ENCODE data around the gene IQCB1. TPM values are rescaled to one million over a fixed set of nuclear protein-coding genes. Genes with fewer than 3 reads are reported as not detected.
"Not testable (repeated sequence)": the region's sequence is repeated elsewhere in the genome, so short reads cannot be mapped to it uniquely, and the experiment has no call there.

IQCB1 gene, protein sequence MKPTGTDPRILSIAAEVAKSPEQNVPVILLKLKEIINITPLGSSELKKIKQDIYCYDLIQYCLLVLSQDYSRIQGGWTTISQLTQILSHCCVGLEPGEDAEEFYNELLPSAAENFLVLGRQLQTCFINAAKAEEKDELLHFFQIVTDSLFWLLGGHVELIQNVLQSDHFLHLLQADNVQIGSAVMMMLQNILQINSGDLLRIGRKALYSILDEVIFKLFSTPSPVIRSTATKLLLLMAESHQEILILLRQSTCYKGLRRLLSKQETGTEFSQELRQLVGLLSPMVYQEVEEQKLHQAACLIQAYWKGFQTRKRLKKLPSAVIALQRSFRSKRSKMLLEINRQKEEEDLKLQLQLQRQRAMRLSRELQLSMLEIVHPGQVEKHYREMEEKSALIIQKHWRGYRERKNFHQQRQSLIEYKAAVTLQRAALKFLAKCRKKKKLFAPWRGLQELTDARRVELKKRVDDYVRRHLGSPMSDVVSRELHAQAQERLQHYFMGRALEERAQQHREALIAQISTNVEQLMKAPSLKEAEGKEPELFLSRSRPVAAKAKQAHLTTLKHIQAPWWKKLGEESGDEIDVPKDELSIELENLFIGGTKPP
- total RNA-seq: 22.6 TPM

DNA sequence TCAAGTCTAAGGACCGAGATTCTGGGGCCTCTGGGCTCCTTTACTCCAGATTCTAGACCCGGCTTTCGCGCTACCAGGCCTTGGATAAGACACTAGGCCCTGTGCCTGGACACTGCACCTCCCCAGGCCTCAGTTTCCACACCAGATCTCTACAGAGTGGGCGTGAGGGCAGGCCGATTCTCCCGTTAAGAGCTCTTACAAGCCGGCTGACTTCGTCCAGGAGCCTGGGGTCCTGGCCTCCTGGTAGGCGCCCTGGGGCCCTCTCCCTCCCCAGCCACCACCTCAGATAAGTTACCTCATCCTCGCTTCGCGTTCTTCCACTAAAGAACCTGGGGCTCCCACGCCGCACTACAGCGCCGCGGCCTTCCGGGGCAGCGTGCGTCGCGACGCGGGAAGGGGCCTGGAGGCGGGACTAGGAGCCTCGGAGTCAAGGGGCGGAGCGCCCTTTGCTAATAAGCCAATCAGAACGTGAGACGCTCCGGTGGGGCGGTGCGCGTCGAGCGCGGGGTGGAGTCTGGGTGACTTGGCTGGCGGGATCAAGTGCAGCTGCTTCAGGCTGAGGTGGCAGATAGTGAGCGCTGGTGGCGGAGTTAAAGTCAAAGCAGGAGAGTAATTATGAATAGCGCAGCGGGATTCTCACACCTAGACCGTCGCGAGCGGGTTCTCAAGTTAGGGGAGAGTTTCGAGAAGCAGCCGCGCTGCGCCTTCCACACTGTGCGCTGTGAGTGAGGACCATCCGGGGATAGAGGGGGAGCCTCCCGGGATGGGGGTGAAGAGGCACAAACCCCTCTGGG lies at the start of gene IQCB1, which contains the start of gene EAF2:
TSS of gene IQCB1 (minus strand) at position 390 of the 794 bp plus-strand sequence. CDS start 6,100 bp downstream, outside the sequence.
TSS of gene EAF2 (plus strand) at position 539 of the 794 bp plus-strand sequence. CDS start at position 616, 77 bp downstream.
- DNase-seq (ENCODE audit: low read depth in 2 of 3, low spot score in 2 of 3): peak; percentile 96 to 98 (median 97)

DNA sequence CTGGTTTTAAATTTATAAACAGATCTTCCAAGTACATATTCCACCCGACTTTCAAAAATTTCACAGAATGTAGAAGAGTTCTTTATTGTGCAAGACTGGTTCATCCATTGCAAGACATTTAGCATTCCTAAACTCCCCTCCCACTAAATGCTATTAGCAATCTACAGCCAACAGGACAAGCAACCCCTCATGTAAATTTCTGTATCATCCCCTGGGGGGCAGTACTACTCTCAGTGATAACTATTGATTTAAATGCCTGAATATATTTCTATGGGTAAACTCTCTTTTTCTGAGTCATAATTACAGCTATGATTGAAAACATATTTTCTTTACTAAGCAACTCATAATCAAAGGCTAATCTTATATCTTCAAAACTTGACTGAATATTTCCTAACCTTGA lies 48.6 kb upstream of the IQCB1 start:
- DNase-seq (ENCODE audit: low read depth in 2 of 3, low spot score in 2 of 3): peak in 1 of 3 donors; percentile 39

DNA sequence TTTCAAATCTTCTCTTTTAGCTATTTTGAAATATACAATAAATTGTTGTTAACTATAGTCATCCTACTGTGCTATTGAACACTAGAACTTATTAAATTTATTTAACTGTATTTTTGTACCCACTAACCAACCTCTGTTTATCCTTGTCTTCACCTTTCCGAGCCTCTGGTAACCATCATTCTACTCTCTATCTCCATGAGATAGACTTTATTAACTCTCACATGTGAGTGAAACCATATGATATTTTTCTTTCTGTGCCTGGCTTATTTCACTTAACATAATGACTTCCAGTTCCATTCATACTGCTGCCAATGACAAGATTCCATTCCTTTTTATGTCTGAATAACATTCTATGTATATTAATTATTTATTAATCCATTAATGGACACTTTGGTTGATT lies 43.6 kb upstream of the IQCB1 start:
- DNase-seq (ENCODE audit: low read depth in 2 of 3, low spot score in 2 of 3): no peak

DNA sequence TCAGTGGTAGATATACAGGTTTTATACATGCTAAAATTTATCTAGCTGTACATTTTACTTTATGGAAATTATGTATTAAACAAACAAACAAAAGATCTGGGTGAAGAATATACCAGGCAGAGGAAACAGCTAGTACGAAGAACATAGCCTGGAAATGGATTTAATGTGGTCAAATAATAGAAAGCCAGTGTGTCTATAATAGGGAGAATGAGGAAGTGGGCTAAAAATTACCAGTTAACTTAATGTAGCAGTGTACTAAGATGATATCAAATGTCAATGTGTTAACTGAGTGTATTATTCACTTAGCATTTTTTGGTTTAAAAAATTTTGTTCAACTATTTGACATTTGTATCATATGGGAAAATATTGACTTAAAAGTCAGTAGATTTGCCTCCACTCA lies 36.6 kb upstream of the IQCB1 start:
- peak in 1 of 3 donors; percentile 43 for DNase-seq (ENCODE audit: low read depth in 2 of 3, low spot score in 2 of 3)

DNA sequence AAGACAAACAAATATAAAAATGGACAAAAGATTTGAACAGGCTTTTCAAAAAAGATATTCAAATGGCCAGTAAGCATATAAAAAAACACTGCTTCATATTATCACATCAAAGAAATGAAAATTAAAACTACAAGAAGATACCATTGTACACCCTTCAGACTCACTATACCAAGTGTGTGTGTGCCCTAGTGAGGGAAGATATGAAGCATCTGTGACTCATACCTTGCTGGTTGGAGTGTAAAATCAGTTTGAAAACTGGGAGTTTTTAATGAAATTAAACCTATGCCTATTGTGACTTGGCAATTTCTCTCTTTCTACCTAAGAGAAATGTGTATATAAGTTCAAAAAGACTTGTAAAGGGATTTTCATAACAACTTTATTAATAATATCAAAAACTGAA lies 35.9 kb upstream of the IQCB1 start:
- no peak for DNase-seq (ENCODE audit: low read depth in 2 of 3, low spot score in 2 of 3)

DNA sequence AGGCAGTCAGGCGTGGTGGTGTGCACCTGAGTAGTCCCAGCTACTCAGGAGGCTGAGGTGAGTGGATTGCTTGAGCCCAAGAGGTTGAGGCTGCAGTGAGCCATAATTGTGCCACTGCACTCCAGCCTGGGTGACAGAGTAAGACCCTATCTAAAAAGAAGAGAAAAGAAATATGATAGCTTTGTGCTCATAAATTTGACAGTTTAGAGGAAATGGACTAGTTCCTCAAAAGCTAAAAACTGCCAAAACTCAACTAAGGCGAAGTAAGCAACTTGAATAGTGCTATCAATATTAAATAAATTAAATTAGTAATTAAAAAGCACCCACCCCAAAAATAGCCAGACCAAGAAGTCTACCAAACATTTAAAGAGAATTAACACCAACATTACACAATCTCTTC lies 34.9 kb upstream of the IQCB1 start:
- peak in 1 of 3 donors; percentile 59 for DNase-seq (ENCODE audit: low read depth in 2 of 3, low spot score in 2 of 3)

DNA sequence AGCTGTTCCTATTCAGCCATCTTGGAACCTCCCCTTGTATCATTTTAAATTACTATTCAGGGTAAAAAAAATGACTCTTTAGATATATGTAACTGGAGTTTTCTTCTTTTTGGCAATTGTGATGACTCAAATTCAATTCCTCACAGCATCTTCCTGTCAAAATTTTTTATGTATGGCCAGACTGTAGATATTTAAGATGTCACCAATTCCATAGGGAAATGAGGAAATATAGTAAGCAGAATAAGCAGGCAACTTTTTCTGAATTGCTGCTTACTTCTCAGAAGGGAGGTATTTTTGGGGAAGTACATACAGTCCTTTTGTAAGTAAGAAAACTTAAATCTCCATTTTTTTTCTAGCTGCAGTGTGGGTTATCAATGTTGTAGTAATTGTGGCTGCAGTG lies 28.9 kb upstream of the IQCB1 start:
- no peak for DNase-seq (ENCODE audit: low read depth in 2 of 3, low spot score in 2 of 3)

DNA sequence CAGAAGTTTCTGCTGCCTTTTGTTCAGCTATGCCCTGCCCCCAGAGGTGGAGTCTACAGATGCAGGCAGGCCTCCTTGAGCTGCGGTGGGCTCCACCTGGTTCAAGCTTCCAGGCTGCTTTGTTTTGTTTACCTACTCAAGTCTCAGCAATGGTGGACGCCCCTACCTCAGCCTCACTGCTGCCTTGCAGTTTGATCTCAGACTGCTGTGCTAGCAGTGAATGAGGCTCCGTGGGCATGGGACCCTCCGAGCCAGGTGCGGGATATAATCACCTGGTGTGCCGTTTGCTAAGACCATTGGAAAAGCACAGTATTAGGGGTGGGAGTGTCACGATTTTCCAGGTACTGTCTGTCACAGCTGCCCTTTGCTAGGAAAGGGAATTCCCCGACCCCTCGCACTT lies 28.4 kb upstream of the IQCB1 start:
- DNase-seq (ENCODE audit: low read depth in 2 of 3, low spot score in 2 of 3): not testable (repeated sequence)

DNA sequence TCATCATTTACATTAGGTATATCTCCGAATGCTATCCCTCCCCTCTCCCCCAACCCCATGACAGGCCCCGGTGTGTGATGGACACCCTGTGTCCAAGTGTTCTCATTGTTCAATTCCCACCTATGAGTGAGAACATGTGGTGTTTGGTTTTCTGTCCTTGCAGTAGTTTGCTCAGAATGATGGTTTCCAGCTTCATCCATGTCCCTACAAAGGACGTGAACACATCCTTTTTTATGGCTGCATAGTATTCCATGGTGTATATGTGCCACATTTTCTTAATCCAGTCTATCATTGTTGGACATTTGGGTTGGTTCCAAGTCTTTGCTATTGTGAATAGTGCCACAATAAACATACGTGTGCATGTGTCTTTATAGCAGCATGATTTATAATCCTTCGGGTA lies 22.9 kb upstream of the IQCB1 start:
- not testable (repeated sequence) for DNase-seq (ENCODE audit: low read depth in 2 of 3, low spot score in 2 of 3)

DNA sequence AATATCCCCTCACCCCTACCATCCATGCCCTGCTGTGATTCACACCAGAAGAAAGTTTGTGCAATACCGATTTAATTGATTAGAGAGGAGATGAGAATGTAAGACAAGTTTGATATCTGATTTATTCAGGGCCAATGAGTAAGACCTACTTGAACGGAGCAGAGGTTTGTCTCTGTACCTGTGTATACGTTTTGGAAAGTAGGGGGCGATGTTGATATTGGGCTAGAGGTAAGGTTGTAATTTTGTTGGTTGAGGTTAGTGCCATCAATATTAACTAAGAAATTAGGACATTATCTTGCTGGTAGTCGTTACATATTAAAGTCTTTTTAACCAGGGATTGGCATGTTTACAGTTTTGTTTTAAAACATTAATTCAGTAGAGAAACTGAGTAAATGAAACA lies 20.7 kb upstream of the IQCB1 start:
- no peak for DNase-seq (ENCODE audit: low read depth in 2 of 3, low spot score in 2 of 3)

DNA sequence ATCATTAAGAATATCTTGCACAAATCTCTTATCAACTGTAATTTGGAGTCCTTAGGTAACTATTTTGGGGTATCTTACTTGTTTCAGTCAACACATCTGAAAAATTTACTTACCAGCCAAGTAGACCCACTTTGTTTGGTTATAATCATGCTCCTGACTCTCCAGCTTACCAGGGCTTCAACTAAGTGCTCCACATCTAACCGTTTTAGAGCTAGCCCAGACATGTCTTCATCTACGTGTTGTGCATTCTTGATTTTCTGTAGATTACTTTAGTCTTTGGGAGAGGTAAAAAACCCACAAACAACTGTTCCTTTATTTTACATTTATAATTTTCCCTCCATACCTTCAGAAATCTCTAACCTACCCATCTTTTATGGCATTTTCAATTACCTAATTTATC lies 17.4 kb upstream of the IQCB1 start:
- DNase-seq (ENCODE audit: low read depth in 2 of 3, low spot score in 2 of 3): no peak

DNA sequence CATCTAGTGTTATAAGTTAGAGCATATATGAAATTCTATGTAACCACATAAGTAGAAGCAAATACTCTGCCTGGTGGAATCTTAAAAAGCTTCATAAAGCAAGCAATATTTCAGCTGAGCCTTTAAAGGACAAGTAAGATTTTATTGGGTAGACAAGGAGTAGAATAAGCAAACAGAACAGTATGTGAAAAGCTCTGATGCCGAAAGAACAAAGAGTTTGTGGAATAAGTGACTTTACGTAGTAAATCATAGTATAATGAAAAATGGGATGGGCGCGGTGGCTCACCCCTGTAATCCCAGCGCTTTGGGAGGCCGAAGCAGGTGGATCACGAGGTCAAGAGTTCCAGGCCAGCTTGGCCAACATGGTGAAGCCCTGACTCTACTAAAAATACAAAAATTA lies 10.0 kb upstream of the IQCB1 start:
- DNase-seq (ENCODE audit: low read depth in 2 of 3, low spot score in 2 of 3): no peak

DNA sequence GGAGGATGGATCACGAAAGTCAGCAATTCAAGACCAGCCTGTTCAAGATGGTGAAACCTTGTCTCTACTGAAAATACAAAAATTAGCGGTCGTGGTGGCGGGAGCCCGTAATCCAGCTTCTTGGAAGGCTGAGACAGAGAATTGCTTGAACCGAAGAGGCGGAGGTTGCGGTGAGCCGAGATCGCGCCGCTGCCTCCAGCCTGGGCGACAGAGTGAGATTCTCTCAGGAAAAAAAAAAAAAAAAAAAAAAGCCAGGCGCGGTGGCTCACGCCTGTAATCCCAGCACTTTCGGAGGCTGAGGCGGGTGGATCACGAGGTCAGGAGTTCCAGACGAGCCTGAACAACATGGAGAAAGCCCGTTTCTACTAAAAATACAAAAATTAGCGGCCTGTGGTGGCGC lies 5.1 kb upstream of the IQCB1 start:
- DNase-seq (ENCODE audit: low read depth in 2 of 3, low spot score in 2 of 3): no peak

DNA sequence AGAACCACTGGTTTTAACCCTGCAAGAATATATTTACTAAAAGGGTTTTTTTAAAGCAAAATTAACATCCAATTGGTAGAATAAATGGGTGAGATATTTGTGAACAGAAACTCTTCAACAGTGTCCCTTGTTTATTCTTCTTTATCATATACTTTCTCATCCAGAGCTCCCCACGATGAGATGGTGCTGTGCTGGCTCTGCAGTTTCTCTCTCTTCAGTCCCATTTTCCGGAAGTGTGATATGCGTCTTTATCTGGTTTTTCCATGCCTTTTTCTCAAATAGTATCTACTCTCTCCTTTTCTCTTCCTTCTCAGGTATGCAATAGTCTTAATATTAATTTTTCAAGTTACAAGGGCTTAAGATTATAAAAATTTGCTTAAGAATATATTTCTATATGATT lies 1.6 kb upstream of the IQCB1 start:
- peak in 2 of 3 donors; percentile 5 to 18 for DNase-seq (ENCODE audit: low read depth in 2 of 3, low spot score in 2 of 3)

DNA sequence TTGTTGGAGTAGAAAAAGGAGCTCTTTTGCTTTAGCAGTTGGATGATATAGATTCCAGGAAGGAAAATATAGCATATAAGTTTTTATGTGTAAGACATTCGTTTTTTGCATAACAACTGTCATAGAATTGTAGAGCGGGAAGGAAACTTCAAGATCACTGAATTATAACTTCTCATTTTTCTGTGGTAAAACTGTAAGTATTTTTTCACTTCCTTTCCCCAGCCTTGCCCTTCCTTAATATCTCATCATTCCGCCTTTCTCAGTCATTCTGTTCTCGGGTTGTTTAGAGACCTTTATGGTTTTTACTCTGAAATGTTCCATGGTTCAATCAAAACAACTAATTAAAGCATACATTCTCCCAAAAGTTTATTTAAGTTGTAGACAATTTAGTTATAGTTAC lies 1.2 kb upstream of the IQCB1 start:
- DNase-seq (ENCODE audit: low read depth in 2 of 3, low spot score in 2 of 3): peak in 2 of 3 donors; percentile 25 to 57

DNA sequence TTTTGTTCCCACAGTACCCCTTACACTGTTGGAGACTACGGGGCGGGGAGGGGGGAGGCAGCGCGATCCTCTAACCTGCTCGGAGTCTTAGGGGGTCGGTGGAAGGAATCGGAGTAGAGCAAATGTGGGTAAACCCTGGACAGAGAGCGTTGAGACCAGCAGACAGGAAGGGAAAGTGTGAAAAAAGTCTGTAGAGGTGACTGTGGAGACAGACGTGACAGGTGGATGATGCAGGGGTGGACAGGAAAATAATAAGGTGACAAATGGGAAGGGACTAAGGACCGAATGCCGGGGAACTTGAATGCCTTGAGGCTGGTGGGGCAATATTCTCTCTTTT lies 573 bp upstream of the IQCB1 start:
- no peak for DNase-seq (ENCODE audit: low read depth in 2 of 3, low spot score in 2 of 3)

DNA sequence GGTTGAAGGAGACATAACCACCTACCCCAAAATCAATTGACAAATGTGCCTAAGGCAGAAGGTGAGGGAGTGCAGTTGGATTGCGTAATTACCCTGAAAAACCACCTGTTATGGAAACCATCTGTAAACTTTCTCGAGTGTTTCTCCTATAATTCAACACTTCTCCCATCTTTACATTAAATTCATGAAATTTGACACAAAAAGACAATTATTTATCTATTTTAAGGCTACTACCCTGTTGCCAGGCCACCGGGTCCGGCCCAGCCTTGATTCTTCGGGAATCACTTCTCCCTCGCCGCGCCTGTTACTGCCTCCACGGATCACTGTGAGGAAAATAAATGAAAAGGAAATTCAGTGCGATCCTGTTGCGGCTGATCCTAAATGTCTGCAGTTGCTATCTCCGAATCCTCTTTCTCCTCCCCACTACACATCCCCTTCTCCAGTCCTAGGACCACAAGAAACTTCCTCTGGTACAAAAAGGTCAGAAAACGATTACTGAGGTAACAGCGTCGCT lies 646 bp downstream of the IQCB1 start:
- DNase-seq (ENCODE audit: low read depth in 2 of 3, low spot score in 2 of 3): peak in 1 of 3 donors; percentile 20

DNA sequence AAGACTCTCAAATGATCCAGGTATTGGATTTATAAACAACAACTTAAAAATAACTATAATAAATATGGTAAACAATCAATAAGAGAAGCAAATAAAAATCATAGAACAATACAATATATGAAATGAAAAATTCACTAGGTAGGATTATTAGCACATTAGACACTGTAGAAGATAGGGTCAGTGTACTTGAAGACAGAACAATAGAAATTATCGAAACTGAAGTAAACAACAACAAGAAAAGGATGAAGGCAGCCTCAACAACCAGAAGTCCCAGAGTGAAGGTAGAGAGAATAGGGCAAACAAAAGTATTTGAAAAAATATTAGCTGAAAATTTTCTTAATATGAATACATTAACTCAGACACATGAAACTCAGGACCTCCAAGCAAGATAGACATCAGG lies 11.9 kb downstream of the IQCB1 start:
- no peak for DNase-seq (ENCODE audit: low read depth in 2 of 3, low spot score in 2 of 3)

DNA sequence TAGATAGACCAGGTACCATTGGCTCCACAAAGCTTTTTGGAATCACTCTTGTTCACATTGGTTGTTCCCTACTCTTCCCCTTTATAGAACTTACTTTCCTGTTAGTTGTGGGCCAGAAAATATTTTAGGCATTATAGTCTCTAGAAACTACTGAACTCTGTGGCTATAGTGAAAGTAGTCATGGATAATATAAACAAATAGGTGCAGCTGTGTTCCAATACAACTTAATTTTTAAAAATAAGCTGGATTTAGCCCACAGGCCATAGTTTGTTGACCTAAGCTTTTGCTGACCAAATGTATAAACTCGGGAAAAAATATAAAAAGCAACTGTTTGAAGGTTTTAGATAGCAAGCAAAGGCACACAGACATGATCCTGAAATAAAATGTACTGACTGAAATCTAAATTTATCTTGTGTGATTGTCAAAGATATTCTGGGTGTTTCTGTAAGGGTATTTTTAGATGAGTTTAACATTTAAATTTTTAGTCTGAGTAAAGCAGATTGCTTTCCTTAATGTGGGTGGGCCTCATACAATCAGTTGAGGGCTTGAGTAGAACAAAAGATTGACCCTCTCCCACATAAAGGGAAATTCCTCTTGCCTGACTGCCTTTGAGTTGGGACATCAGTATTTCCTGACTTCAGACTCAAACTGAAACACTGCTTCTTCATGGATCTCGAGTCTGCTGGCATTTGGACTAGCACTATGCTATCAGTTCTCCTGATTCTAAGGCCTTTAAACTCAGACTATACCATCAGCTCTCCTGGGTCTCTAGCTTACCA lies 13.2 kb downstream of the IQCB1 start:
- no peak for DNase-seq (ENCODE audit: low read depth in 2 of 3, low spot score in 2 of 3)

DNA sequence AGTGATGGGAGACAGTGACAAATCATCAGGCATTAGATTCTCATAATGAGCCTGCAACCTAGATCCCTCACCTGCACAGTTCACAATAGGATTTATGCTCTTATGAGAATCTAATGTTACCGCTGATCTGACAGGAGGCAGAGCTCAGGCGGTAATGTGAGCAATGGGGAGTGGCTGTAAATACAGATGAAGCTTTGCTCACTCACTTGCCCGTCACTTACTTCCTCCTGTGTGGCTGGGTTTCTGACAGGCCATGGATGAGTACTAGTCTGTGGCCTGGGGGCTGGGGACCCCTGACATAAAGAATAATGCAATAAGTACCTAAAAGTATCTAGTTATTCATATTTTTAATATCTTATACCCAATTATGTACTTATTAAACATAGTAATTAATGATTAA lies 15.6 kb downstream of the IQCB1 start:
- no peak for DNase-seq (ENCODE audit: low read depth in 2 of 3, low spot score in 2 of 3)

DNA sequence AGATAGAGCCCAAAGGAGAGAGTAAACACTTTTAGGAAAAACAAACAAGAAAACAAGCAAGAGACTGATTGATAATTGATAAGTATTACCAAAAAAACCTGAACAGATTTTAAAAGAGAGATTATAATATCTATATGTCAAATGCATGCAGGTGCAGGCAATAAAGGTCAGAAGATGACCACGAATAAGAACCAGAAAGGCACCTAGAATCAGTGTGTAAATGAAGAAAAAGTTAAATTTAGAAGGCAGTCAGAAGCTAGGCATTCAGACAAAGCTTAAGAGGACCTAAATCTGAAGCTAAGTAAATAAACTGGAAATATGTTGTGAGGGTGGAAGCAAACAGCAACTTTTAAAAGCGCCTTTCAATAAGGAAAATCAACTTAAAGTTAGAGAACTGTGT lies 16.3 kb downstream of the IQCB1 start:
- DNase-seq (ENCODE audit: low read depth in 2 of 3, low spot score in 2 of 3): no peak

Measured in hematopoietic multipotent progenitor cell (in vitro differentiated cells).